Erythroblast (primary cell): ENCODE data around the gene ZFAND6.

Experiments
- GATA1 ChIP-seq: IDR thresholded peaks from 2 replicates; pipeline ENCODE4 v1.6.1; 2011; ENCODE audit warnings: low read depth, mild to moderate bottlenecking, control low read depth, low read length, moderate library complexity
- POLR2A ChIP-seq: IDR thresholded peaks from 2 replicates; pipeline ENCODE4 v1.6.1; 2011; ENCODE audit warnings: mild to moderate bottlenecking, low read length

DNA sequence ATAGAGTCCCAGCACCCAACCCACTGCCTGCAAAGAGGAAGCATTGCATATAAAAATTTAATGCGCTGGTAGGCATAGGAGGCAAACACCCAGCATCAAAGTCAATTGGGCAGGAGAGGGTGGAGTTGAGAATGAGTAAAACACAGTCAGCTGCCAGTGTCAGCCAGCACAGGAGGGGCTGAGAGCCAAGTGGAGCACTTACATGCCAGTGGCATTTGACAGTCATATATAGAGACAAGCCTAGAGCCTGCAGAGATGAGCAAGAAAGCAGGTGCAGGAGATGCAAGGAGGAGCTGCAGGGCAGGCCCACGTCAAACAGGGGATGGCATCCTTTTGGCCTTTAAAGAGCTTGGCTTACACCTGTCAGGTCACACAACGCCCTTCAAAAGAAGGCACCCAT is 27.6 kb upstream of the ZFAND6 start:
- TF ChIP-seq POLR2A, result no peak
- no peak for TF ChIP-seq GATA1
